SK-N-SH treated with all-trans-retinoic acid at 6 μM for 48 hours (cell line): ENCODE results near the gene FCSK.

Experiments
- ATAC-seq: fragments of 200-7000 bp; cut with Tn5 transposase; 3 replicates; pipeline ENCODE4 v1.9.1; 2020; ENCODE audit warnings: mild to moderate bottlenecking, moderate library complexity
- ARNTL ChIP-seq: fragments of 450-650 bp; formaldehyde crosslinking; IDR thresholded peaks from 2 replicates; pipeline ENCODE4 v1.5.0; 2020; ENCODE audit warnings: low read depth, mild to moderate bottlenecking, moderate library complexity, borderline replicate concordance
- BACH2 ChIP-seq: fragments of 250-450 bp; sonication (Bioruptor Pico); IDR thresholded peaks from 2 replicates; pipeline ENCODE4 v1.9.0; 2021; ENCODE audit warnings: mild to moderate bottlenecking, borderline replicate concordance
- CSDC2 ChIP-seq: fragments of 250-450 bp; sonication (Bioruptor Pico); IDR thresholded peaks from 2 replicates; pipeline ENCODE4 v1.5.0; 2020; ENCODE audit warnings: mild to moderate bottlenecking, moderate library complexity
- CSRNP3 ChIP-seq: fragments of 250-450 bp; sonication (Bioruptor Pico); IDR thresholded peaks from 2 replicates; pipeline ENCODE4 v1.5.1; 2021; ENCODE audit warnings: mild to moderate bottlenecking, moderate library complexity
- GLIS3 ChIP-seq: fragments of 250-450 bp; sonication (Bioruptor Pico); IDR thresholded peaks from 2 replicates; pipeline ENCODE4 v1.5.0; 2020; ENCODE audit warnings: mild to moderate bottlenecking, moderate library complexity
- ISL1 ChIP-seq: fragments of 250-450 bp; sonication (Bioruptor Pico); IDR thresholded peaks from 2 replicates; pipeline ENCODE4 v2.1.2; 2022; ENCODE audit warnings: mild to moderate bottlenecking, moderate library complexity
- OSR1 ChIP-seq: fragments of 250-450 bp; sonication (Bioruptor Pico); IDR thresholded peaks from 2 replicates; pipeline ENCODE4 v1.8.0; 2022; ENCODE audit warnings: moderate library complexity, mild to moderate bottlenecking, inconsistent platforms
- PATZ1 ChIP-seq: fragments of 250-450 bp; sonication (Bioruptor Pico); IDR thresholded peaks from 2 replicates; pipeline ENCODE4 v1.8.0; 2020; ENCODE audit warnings: mild to moderate bottlenecking, moderate library complexity, borderline replicate concordance
- POU6F1 ChIP-seq: fragments of 250-450 bp; sonication (Bioruptor Pico); IDR thresholded peaks from 2 replicates; pipeline ENCODE4 v1.8.0; 2021; ENCODE audit warnings: low read depth, mild to moderate bottlenecking, moderate library complexity, borderline replicate concordance
- PPARA ChIP-seq: fragments of 250-450 bp; sonication (Bioruptor Pico); IDR thresholded peaks from 2 replicates; pipeline ENCODE4 v1.5.0; 2020; ENCODE audit warnings: mild to moderate bottlenecking, borderline replicate concordance
- RARB ChIP-seq: fragments of 250-450 bp; sonication (Bioruptor Pico); IDR thresholded peaks from 2 replicates; pipeline ENCODE4 v1.8.0; 2021; ENCODE audit warnings: mild to moderate bottlenecking, moderate library complexity
- SNAI2 ChIP-seq: fragments of 250-450 bp; sonication (Bioruptor Pico); IDR thresholded peaks from 2 replicates; pipeline ENCODE4 v1.5.0; 2020; ENCODE audit warnings: mild to moderate bottlenecking, moderate library complexity
- TCF4 ChIP-seq: fragments of 250-450 bp; sonication (Bioruptor Pico); IDR thresholded peaks from 2 replicates; pipeline ENCODE4 v1.8.0; 2021; ENCODE audit warnings: mild to moderate bottlenecking, moderate library complexity, borderline replicate concordance
- TOX ChIP-seq: fragments of 250-450 bp; sonication (Bioruptor Pico); IDR thresholded peaks from 2 replicates; pipeline ENCODE4 v1.8.0; 2021; ENCODE audit warnings: mild to moderate bottlenecking, moderate library complexity, borderline replicate concordance
- TSHZ2 ChIP-seq: fragments of 250-450 bp; sonication (Bioruptor Pico); IDR thresholded peaks from 2 replicates; pipeline ENCODE4 v1.5.0; 2020; ENCODE audit warnings: mild to moderate bottlenecking, moderate library complexity
- ZC3H10 ChIP-seq: fragments of 250-450 bp; sonication (Bioruptor Pico); IDR thresholded peaks from 2 replicates; pipeline ENCODE4 v1.5.1; 2021; ENCODE audit warnings: mild to moderate bottlenecking, moderate library complexity
- ZFP3 ChIP-seq: fragments of 250-450 bp; sonication (Bioruptor Pico); IDR thresholded peaks from 2 replicates; pipeline ENCODE4 v1.5.0; 2020; ENCODE audit warnings: mild to moderate bottlenecking, moderate library complexity
- ZFP30 ChIP-seq: fragments of 450-650 bp; formaldehyde crosslinking; IDR thresholded peaks from 2 replicates; pipeline ENCODE4 v1.5.0; 2022; ENCODE audit warnings: mild to moderate bottlenecking, moderate library complexity
- ZNF565 ChIP-seq: fragments of 450-650 bp; formaldehyde crosslinking; conservative IDR thresholded peaks from 2 replicates; pipeline ENCODE4 v1.5.0; 2020; ENCODE audit warnings: low read depth, mild to moderate bottlenecking, moderate library complexity
- ZNF70 ChIP-seq: fragments of 450-650 bp; formaldehyde crosslinking; IDR thresholded peaks from 2 replicates; pipeline ENCODE4 v1.5.0; 2020; ENCODE audit warnings: mild to moderate bottlenecking, moderate library complexity
- ZNF8 ChIP-seq: fragments of 450-650 bp; formaldehyde crosslinking; IDR thresholded peaks from 2 replicates; pipeline ENCODE4 v1.5.0; 2020; ENCODE audit warnings: mild to moderate bottlenecking, moderate library complexity

FCSK gene

GRCh38 chr16:70494777-70495176 lies 40.4 kb downstream of the FCSK start:
- no peak for ATAC-seq
- no peak for TF ChIP-seq ZFP30 (CRISPR knock-in tag)
- TF ChIP-seq TSHZ2: no peak
- TF ChIP-seq PATZ1 (CRISPR knock-in tag): no peak

- TF ChIP-seq CSRNP3 (CRISPR knock-in tag): no peak
- no peak for TF ChIP-seq RARB
- no peak for TF ChIP-seq ARNTL (CRISPR knock-in tag)
- ATAC-seq: no peak
Measured at GRCh38 chr16:70495425-70496182, 41.2 kb downstream of the FCSK start.

- ATAC-seq: no peak
- TF ChIP-seq ISL1 (CRISPR knock-in tag): no peak
- TF ChIP-seq RARB: no peak
- TF ChIP-seq POU6F1 (CRISPR knock-in tag): no peak
- no peak for TF ChIP-seq ZFP3 (CRISPR knock-in tag)
- TF ChIP-seq CSRNP3 (CRISPR knock-in tag): no peak
- no peak for TF ChIP-seq ARNTL (CRISPR knock-in tag)
- no peak for TF ChIP-seq OSR1 (CRISPR knock-in tag)
- no peak for TF ChIP-seq SNAI2 (CRISPR knock-in tag)
- no peak for TF ChIP-seq GLIS3 (CRISPR knock-in tag)
- no peak for TF ChIP-seq PPARA (CRISPR knock-in tag)
- no peak for TF ChIP-seq TOX (CRISPR knock-in tag)
- TF ChIP-seq ZNF565: no peak
- no peak for TF ChIP-seq ZNF8 (CRISPR knock-in tag)
- TF ChIP-seq BACH2 (CRISPR knock-in tag): no peak
- TF ChIP-seq TSHZ2: no peak
- no peak for TF ChIP-seq ZNF70 (CRISPR knock-in tag)
- TF ChIP-seq CSDC2 (CRISPR knock-in tag): no peak
- no peak for TF ChIP-seq ZC3H10 (CRISPR knock-in tag)
- TF ChIP-seq TCF4 (CRISPR knock-in tag): no peak
Measured at GRCh38 chr16:70496513-70496912, 42.1 kb downstream of the FCSK start.
